Measurements from ENCODE around the gene FIGNL2. TPM values are rescaled to one million over a fixed set of nuclear protein-coding genes. Genes with fewer than 3 reads are reported as not detected.

The FIGNL2 gene
- polyA plus RNA-seq, 1 donor (not counting 4 experiments of a cell fraction or from before 2014, with no cell fraction given) = not detected

DNA sequence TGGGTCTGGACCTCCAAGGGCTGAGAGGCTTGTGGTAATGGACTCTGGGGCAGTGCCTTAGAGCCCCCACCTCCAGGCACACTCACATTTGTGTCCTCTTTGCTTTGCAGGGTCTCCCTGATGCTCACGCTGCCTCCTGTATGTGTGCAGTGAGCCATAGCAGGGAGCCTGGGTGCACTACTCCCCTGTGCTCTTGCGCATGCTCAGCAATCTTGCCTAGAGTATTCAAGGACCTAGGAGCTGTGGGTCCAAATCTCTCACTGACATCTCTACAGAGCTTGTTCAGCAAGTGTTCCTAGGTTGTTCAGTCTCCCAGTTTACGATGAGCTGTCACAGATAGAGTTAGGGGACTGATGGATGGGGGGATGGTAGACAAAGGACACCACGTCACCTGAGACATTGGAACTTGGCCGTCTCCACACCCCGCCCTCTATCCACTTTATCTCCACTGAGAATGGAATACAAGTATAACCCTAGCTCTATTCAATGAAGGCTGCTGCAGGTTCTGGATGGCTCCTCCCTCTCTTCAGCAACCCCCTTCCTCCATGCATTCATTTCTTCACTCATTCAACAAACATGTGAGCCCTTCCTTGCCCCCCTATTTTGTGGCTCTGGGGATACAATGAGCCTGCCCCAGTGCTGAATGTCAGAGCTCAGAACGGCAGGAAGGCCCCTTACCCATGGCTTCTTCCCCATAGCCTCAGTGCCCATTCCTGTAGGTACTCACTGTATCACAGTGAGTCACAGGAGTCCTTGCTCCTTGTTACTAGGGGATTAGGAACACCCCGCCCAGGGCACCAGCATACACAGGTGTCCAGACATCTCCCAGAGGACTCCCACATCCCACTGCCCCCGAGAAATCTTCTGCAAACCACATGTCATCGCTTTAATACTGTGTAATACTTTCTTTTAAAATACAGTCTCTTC, 31.2 kb downstream of the FIGNL2 start:
- peaks cover 56% of the 10 kb centered on the region for H3K27me3 ChIP-seq (ENCODE audit: control insufficient read depth, extremely low read depth, insufficient read depth, low read length)
- TF ChIP-seq, protein P1, sequence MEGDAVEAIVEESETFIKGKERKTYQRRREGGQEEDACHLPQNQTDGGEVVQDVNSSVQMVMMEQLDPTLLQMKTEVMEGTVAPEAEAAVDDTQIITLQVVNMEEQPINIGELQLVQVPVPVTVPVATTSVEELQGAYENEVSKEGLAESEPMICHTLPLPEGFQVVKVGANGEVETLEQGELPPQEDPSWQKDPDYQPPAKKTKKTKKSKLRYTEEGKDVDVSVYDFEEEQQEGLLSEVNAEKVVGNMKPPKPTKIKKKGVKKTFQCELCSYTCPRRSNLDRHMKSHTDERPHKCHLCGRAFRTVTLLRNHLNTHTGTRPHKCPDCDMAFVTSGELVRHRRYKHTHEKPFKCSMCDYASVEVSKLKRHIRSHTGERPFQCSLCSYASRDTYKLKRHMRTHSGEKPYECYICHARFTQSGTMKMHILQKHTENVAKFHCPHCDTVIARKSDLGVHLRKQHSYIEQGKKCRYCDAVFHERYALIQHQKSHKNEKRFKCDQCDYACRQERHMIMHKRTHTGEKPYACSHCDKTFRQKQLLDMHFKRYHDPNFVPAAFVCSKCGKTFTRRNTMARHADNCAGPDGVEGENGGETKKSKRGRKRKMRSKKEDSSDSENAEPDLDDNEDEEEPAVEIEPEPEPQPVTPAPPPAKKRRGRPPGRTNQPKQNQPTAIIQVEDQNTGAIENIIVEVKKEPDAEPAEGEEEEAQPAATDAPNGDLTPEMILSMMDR (optimal IDR thresholded peaks at IDR 0.05 in 1 of 3, IDR thresholded peaks at IDR 0.05 in 1 of 3, conservative IDR thresholded peaks at IDR 0.05 in 1 of 3; ENCODE audit: extremely low read depth in 1 of 3, insufficient read depth in 2 of 3, low read length in 3 of 3) = no peak
- no peak for TF ChIP-seq EZH2 (IDR thresholded peaks at IDR 0.05; ENCODE audit: low read length)
- H3K9me3 ChIP-seq (ENCODE audit: control insufficient read depth, low read depth, low read length) = no peaks in the 10 kb centered on the region
- H3K4me2 ChIP-seq (ENCODE audit: control insufficient read depth, extremely low read depth, insufficient read depth, low read depth, low read length) = no peak overlapping the region
- no peaks in the 10 kb centered on the region for H3K4me1 ChIP-seq (ENCODE audit: control insufficient read depth, extremely low read depth, insufficient read depth, low read length)
- H3K9ac ChIP-seq (ENCODE audit: control insufficient read depth, extremely low read depth, insufficient read depth, low read length) = no peak overlapping the region
- H3K79me2 ChIP-seq (ENCODE audit: control insufficient read depth, insufficient read depth, low read length) = no peaks in the 10 kb centered on the region
- no peak for DNase-seq (ENCODE audit: low read depth, low spot score)
- FAIRE-seq = no peak
- no peak overlapping the region for H3K27ac ChIP-seq (ENCODE audit: control insufficient read depth, insufficient read depth, low read length)
- no peak overlapping the region for H2AFZ ChIP-seq (ENCODE audit: control insufficient read depth, low read length)
- H4K20me1 ChIP-seq (ENCODE audit: control insufficient read depth, extremely low read depth, insufficient read depth, low read length) = no peaks in the 10 kb centered on the region
- H3K9me1 ChIP-seq (ENCODE audit: control insufficient read depth, extremely low read depth, insufficient read depth, low read length) = no peaks in the 10 kb centered on the region
- dilution Hi-C loops (cut with MboI; ENCODE audit: extremely low pct_ligation_motif_present, low sequenced_read_pairs) = no loop called here
- H3K4me3 ChIP-seq (ENCODE audit: control insufficient read depth in 2 of 3, extremely low read depth in 1 of 3, insufficient read depth in 2 of 3, low read depth in 1 of 3, low read length in 3 of 3) = no peak overlapping the region
- no peaks in the 10 kb centered on the region for H3K36me3 ChIP-seq (ENCODE audit: control insufficient read depth in 2 of 2, extremely low read depth in 1 of 2, insufficient read depth in 2 of 2, low read length in 2 of 2)

DNA sequence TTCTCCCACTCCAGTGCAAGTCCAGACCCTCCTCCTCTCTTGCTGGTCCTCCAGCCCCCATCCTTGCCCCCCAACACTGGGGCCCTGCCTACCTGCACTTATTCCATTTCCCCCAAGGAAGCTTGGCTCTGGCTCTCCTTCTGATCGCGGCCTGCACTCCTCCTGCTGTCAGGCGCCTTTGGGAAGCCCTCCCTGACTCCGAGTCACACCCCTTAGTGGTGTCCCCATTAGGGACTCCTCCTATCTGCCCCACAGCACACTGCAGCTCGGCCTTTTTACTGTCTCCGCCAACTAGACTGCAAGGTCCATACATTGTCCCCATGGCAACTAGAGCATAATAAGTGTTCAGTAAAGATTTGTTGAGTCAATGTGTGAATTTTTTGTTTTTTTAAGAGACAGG, 32.9 kb downstream of the FIGNL2 start:
- no peak for TF ChIP-seq EZH2 (IDR thresholded peaks at IDR 0.05; ENCODE audit: low read length)
- TF ChIP-seq, protein P1 (optimal IDR thresholded peaks at IDR 0.05 in 1 of 3, IDR thresholded peaks at IDR 0.05 in 1 of 3, conservative IDR thresholded peaks at IDR 0.05 in 1 of 3; ENCODE audit: extremely low read depth in 1 of 3, insufficient read depth in 2 of 3, low read length in 3 of 3) = no peak
- FAIRE-seq (no peak), DNase-seq (ENCODE audit: low read depth, low spot score) (no peak)
- Histone ChIP-seq H3K4me3 (ENCODE audit: control insufficient read depth in 2 of 3, extremely low read depth in 1 of 3, insufficient read depth in 2 of 3, low read depth in 1 of 3, low read length in 3 of 3) (no peak overlapping the region), H3K4me1 (ENCODE audit: control insufficient read depth, extremely low read depth, insufficient read depth, low read length) (no peaks in the 10 kb centered on the region), H3K9me1 (ENCODE audit: control insufficient read depth, extremely low read depth, insufficient read depth, low read length) (no peaks in the 10 kb centered on the region), H3K4me2 (ENCODE audit: control insufficient read depth, extremely low read depth, insufficient read depth, low read depth, low read length) (no peak overlapping the region), H3K27me3 (ENCODE audit: control insufficient read depth, extremely low read depth, insufficient read depth, low read length) (peaks cover 41% of the 10 kb centered on the region), H3K36me3 (ENCODE audit: control insufficient read depth in 2 of 2, extremely low read depth in 1 of 2, insufficient read depth in 2 of 2, low read length in 2 of 2) (no peaks in the 10 kb centered on the region), H2AFZ (ENCODE audit: control insufficient read depth, low read length) (no peak overlapping the region), H3K9me3 (ENCODE audit: control insufficient read depth, low read depth, low read length) (no peaks in the 10 kb centered on the region), H3K27ac (ENCODE audit: control insufficient read depth, insufficient read depth, low read length) (no peak overlapping the region), H3K9ac (ENCODE audit: control insufficient read depth, extremely low read depth, insufficient read depth, low read length) (no peak overlapping the region), H4K20me1 (ENCODE audit: control insufficient read depth, extremely low read depth, insufficient read depth, low read length) (no peaks in the 10 kb centered on the region), H3K79me2 (ENCODE audit: control insufficient read depth, insufficient read depth, low read length) (no peaks in the 10 kb centered on the region)
- dilution Hi-C loops (cut with MboI; ENCODE audit: extremely low pct_ligation_motif_present, low sequenced_read_pairs) = no loop called here
